Keratinocyte (primary cell): ENCODE data around the gene FAM110A. TPM values are rescaled to one million over a fixed set of nuclear protein-coding genes. Genes with fewer than 3 reads are reported as not detected.

Experiments
- DNase-seq: peaks from one replicate; pipeline ENCODE4 v3.0.0-alpha.2; 2011; ENCODE audit warnings: low read depth, missing footprints, low spot score
- FAIRE-seq: peaks from 2 replicates; lab custom pipeline; 2011; peaks lifted over from hg19 to GRCh38; lab: Jason Lieb, UNC
- H2AFZ ChIP-seq: 2 replicates; pipeline ENCODE4 v1.6.0; 2012; ENCODE audit warnings: low read length, control low read depth, inconsistent platforms; ENCODE audit not compliant: control insufficient read depth
- H3K27ac ChIP-seq: 2 replicates; pipeline ENCODE4 v1.5.1; 2011; ENCODE audit warnings: low read length; ENCODE audit not compliant: control insufficient read depth, insufficient read depth
- H3K27me3 ChIP-seq: 3 replicates; pipeline ENCODE4 v1.6.0; 2011; ENCODE audit warnings: low read length; ENCODE audit not compliant: control insufficient read depth, insufficient read depth; ENCODE audit errors: extremely low read depth
- H3K36me3 ChIP-seq, 2 experiments: 2 replicates in 1 of 2; 3 replicates in 1 of 2; pipeline ENCODE4 v1.5.1; 2011; ENCODE audit warnings: low read length in 2 of 2, mild to moderate bottlenecking in 1 of 2; ENCODE audit not compliant: control insufficient read depth in 2 of 2, insufficient read depth in 2 of 2; ENCODE audit errors: extremely low read depth in 1 of 2
- H3K4me1 ChIP-seq: 3 replicates; pipeline ENCODE4 v1.5.1; 2011; ENCODE audit warnings: low read length; ENCODE audit not compliant: control insufficient read depth, insufficient read depth; ENCODE audit errors: extremely low read depth
- H3K4me2 ChIP-seq: 3 replicates; pipeline ENCODE4 v1.6.0; 2011; ENCODE audit warnings: low read depth, low read length; ENCODE audit not compliant: control insufficient read depth, insufficient read depth; ENCODE audit errors: extremely low read depth
- H3K4me3 ChIP-seq, 3 experiments: fragments of 200-600 bp in 1 of 3; sonication (generic) in 1 of 3; 2 replicates in 2 of 3; 3 replicates in 1 of 3; pipeline ENCODE4 v1.5.1; 2011 to 2016; ENCODE audit warnings: low read length in 3 of 3, mild to moderate bottlenecking in 3 of 3, control low read depth in 2 of 3, inconsistent platforms in 1 of 3, low read depth in 1 of 3, mixed read lengths in 1 of 3, mixed run types in 1 of 3, moderate library complexity in 1 of 3; ENCODE audit not compliant: control insufficient read depth in 2 of 3, insufficient read depth in 2 of 3; ENCODE audit errors: extremely low read depth in 1 of 3
- H3K79me2 ChIP-seq: 2 replicates; pipeline ENCODE4 v1.6.0; 2012; ENCODE audit warnings: low read length; ENCODE audit not compliant: control insufficient read depth, insufficient read depth
- H3K9ac ChIP-seq: 3 replicates; pipeline ENCODE4 v1.6.0; 2011; ENCODE audit warnings: low read length; ENCODE audit not compliant: control insufficient read depth, insufficient read depth; ENCODE audit errors: extremely low read depth
- H3K9me1 ChIP-seq: 3 replicates; pipeline ENCODE4 v1.6.0; 2011; ENCODE audit warnings: low read length; ENCODE audit not compliant: control insufficient read depth, insufficient read depth; ENCODE audit errors: extremely low read depth
- H3K9me3 ChIP-seq: 2 replicates; pipeline ENCODE4 v1.5.1; 2012; ENCODE audit warnings: low read depth, low read length; ENCODE audit not compliant: control insufficient read depth
- H4K20me1 ChIP-seq: 3 replicates; pipeline ENCODE4 v1.6.0; 2011; ENCODE audit warnings: low read length; ENCODE audit not compliant: control insufficient read depth, insufficient read depth; ENCODE audit errors: extremely low read depth
- CTCF ChIP-seq, 3 experiments: IDR thresholded peaks in 1 of 3; conservative IDR thresholded peaks in 1 of 3; optimal IDR thresholded peaks in 1 of 3; 2 replicates in 2 of 3; 3 replicates in 1 of 3; pipeline versions ENCODE3 to v1.5.1; 2011; ENCODE audit warnings: low read length in 3 of 3, mild to moderate bottlenecking in 3 of 3, moderate library complexity in 2 of 3, control low read depth in 1 of 3, inconsistent platforms in 1 of 3; ENCODE audit not compliant: insufficient read depth in 2 of 3; ENCODE audit errors: extremely low read depth in 1 of 3
- EZH2 ChIP-seq: IDR thresholded peaks from one replicate; pipeline ENCODE4 v1.6.1; 2012; ENCODE audit warnings: inconsistent platforms, mild to moderate bottlenecking, low read length, moderate library complexity
- dilution Hi-C: fragments of 300-500 bp; cut with MboI; formaldehyde crosslinking; loops from one replicate; pipeline ENCODE4 v1.7.0; 2020; ENCODE audit warnings: low sequenced_read_pairs; ENCODE audit not compliant: extremely low pct_ligation_motif_present
- polyA plus RNA-seq, 5 experiments: library from polyadenylated mRNA; depleted of rRNA in 3 of 5; stranded (reverse) in 3 of 5; stranded (forward) in 1 of 5; unstranded in 1 of 5; fragments of >200 nt; gene quantifications; 1 replicate in 1 of 5; 2 replicates in 3 of 5; 3 replicates in 1 of 5; pipeline versions ENCODE4 v1.2.1 to v1.2.3, GENCODE V29; 2011 to 2012; ENCODE audit warnings: missing spikeins in 2 of 5, low read depth in 1 of 5, low replicate concordance in 1 of 5

FAM110A gene
- polyA plus RNA-seq, 1 donor (not counting 4 experiments of a cell fraction or from before 2014, with no cell fraction given) = 12.3 TPM

GRCh38 chr20:828987-829386 lies 4.5 kb upstream of the FAM110A start:
- no peaks in the 10 kb centered on the region for H3K36me3 ChIP-seq
- no peak overlapping the region for H3K4me2 ChIP-seq
- DNase-seq = no peak
- H2AFZ ChIP-seq = no peak overlapping the region
- H3K9me3 ChIP-seq = no peaks in the 10 kb centered on the region
- H3K27ac ChIP-seq = no peak overlapping the region
- dilution Hi-C loops = no loop called here
- H3K4me3 ChIP-seq = no peak overlapping the region
- H3K27me3 ChIP-seq = no peaks in the 10 kb centered on the region
- H3K9me1 ChIP-seq = no peaks in the 10 kb centered on the region
- no peak overlapping the region for H3K9ac ChIP-seq
- TF ChIP-seq EZH2 (no peak), CTCF (optimal IDR thresholded peaks at IDR 0.05 in 1 of 3, IDR thresholded peaks at IDR 0.05 in 1 of 3, conservative IDR thresholded peaks at IDR 0.05 in 1 of 3; ENCODE audit: extremely low read depth in 1 of 3, insufficient read depth in 2 of 3, low read length in 3 of 3) (no peak)
- peaks cover 4% of the 10 kb centered on the region for H3K4me1 ChIP-seq
- FAIRE-seq = no peak
- H3K79me2 ChIP-seq = no peaks in the 10 kb centered on the region
- H4K20me1 ChIP-seq = no peaks in the 10 kb centered on the region

GRCh38 chr20:829551-829950 lies 4.0 kb upstream of the FAM110A start:
- Histone ChIP-seq H3K27ac (no peak overlapping the region), H3K36me3 (no peaks in the 10 kb centered on the region), H3K4me3 (no peak overlapping the region), H3K4me1 (peaks cover 6% of the 10 kb centered on the region), H3K9me1 (no peaks in the 10 kb centered on the region), H2AFZ (no peak overlapping the region), H3K27me3 (no peaks in the 10 kb centered on the region), H4K20me1 (no peaks in the 10 kb centered on the region), H3K79me2 (peaks cover 5% of the 10 kb centered on the region), H3K4me2 (no peak overlapping the region), H3K9ac (no peak overlapping the region), H3K9me3 (no peaks in the 10 kb centered on the region)
- TF ChIP-seq EZH2 (no peak), CTCF (optimal IDR thresholded peaks at IDR 0.05 in 1 of 3, IDR thresholded peaks at IDR 0.05 in 1 of 3, conservative IDR thresholded peaks at IDR 0.05 in 1 of 3; ENCODE audit: extremely low read depth in 1 of 3, insufficient read depth in 2 of 3, low read length in 3 of 3) (no peak)
- FAIRE-seq = no peak
- no peak for DNase-seq
- dilution Hi-C loops = no loop called here
